ENCODE measurements around the gene RPS14.
"Not testable (repeated sequence)": the region's sequence is repeated elsewhere in the genome, so short reads cannot be mapped to it uniquely, and the experiment has no call there.

The RPS14 gene

GRCh38 chr5:150443242-150444075 is 6.1 kb downstream of the RPS14 start:
- no peak for DNase-seq

DNA sequence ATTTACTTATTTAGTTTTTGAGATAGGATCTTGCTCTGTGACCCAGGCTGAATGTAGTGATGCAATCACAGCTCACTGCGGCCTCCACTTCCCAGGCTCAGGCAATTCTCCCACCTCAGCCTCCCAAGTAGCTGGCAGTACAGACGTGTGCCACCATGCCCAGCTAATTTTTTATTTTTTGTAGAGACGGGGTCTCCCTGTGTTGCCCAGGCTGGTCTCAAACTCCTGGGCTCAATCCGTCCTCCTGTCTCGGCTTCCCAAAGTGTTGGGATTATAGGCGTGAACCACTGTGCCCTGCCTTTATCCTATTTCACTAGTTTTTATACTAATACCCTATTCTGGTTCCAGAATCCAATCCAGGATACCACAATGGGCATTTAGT is 6.8 kb downstream of the RPS14 start:
- DNase-seq, result no peak

GRCh38 chr5:150441813-150442698 is 7.5 kb downstream of the RPS14 start:
- DNase-seq, result no peak

DNA sequence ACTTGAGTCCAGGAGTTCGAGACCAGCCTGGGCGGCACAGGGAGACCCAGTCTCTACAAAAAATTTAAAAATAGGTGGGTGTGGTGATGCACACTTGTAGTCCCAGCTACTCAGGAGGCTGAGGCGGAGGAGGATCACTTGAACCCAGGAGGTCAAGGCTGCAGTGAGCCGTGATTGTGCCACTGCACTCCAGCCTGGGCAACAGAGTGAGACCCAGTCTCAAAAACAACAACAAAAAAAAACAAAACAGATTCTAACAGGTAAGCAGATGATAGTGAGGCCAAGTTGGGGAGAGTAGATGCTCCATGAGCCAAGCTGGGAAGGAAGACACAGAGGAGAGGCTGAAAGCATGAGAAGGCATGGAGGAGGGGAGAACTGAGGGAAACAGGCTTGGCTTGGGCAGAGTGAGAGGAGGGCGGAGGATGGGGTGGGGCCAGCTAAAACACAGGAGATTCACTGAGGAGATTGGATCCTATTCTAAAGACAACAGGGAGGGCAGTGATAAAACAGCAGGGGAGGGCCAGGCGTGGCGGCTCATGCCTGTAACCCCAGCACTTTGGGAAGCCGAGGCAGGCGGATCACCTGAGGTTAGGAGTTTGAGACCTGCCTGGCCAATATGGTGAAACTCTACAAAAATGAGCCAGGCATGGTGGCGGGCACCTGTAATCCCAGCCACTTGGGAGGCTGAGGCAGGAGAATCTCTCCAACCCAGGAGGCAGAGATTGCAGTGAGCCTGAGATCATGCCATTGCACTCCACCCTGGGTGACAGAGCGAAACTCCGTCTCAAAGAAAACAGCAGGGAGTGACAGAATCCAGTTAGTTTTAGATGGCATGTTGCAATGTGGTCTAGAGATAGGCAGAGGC is 8.4 kb downstream of the RPS14 start:
- DNase-seq, result no peak

- peak in 2 of 3 donors; percentile 33 to 54 for DNase-seq
These were observed 10.5 kb downstream of the RPS14 start for GRCh38 chr5:150438873-150439546.

GRCh38 chr5:150436141-150436680 is 13.3 kb downstream of the RPS14 start:
- peak; percentile 91 to 96 (median 95) for DNase-seq

DNA sequence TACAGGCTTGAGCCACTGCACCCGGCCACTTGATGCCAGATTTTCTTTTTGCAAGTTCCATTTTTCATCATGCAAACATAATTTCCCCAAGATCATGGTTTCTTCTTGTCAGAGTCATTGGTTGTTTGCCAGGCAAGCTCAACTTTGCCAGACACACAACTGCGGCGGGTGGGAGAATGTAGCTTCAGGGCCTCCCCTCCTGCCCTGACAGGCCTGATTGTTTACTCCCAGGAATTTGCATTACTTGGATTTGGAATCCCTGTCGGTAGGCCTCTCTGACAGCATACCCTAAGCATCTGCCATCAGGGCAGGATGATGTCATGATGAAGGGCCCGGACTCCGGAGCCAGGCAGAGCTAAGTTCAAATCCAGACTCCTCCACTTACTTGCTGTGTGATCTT is 15.1 kb downstream of the RPS14 start:
- DNase-seq, result no peak

DNA sequence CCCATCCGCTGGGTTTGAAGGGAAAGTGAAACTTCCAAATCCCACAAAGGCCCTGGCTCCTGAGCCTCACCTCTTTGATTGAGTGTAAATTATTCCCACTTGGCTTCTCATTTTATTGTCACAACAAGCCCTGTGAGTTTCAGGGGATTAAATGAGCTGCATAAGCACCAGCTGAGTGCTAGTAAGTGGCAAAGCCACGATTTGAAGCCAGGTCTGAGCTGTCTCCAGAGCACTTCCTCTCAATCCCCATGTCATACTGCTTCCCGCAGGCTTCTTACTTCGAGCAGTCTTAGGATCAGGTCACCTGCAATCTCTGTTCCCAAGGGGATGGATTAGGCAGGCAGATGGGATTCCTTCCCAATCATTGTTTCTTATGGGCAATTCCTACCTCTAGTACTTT is 18.0 kb downstream of the RPS14 start:
- no peak for DNase-seq

DNA sequence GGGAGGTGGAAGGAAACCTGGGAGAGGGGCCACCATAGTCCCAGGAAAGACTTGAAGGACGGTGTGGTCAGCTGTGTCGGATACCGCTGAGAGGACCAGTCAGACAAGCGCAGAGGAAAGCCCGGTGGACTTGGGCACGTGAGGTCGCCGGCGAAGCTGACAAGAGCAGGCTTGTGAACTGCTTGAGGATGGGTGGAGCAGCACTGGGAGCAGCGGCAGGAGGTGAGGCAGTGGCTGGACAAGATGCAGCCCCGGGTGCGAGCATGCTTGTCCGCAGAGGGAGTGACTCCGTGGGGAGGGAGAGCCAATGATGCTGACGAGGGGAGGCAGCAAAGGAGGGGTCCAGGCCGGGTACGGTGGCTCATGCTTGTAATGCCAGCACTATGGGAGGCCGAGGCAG is 18.5 kb downstream of the RPS14 start:
- DNase-seq, result no peak

DNA sequence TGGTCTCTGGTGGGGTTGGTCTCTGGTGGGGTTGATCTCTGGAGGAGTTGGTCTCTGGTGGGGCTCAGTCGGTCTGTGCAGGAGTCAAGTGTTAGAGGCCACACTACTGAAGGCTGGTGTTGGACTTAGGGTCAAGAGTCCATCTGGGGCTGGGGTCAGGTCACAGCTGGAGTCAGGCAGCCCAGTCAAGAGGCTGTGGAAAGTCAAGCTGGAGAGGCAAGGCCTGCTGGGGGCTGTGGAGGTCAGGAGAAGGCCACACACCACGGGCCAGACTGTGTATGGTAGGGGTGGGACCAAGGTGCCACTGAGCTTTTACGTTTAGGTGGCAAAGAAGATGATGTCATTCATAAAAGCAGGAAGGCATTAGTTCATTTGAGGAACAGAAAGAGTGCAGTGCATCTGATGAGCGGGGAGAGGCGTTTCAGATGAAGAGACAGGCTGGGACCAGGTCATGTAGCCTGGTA is 20.1 kb downstream of the RPS14 start:
- peak in 2 of 3 donors; percentile 32 for DNase-seq

DNA sequence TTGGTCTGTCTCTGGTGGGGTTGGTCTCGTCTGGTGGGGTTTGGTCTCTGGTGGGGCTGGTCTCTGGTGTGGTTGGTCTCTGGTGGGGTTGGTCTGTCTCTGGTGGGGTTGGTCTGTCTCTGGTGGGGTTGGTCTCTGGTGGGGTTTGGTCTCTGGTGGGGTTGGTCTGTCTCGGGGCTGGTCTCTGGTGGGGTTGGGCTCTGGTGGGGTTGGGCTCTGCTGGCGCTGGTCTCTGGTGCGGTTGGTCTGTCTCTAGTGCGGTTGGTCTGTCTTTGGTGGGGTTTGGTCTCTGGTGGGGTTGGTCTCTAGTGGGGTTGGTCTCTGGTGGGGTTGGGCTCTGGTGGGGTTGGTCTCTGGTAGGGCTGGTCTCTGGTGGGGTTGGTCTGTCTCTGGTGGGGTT is 20.6 kb downstream of the RPS14 start:
- DNase-seq, result no peak

- DNase-seq, result no peak
These were observed 21.2 kb downstream of the RPS14 start for GRCh38 chr5:150428106-150428876.

DNA sequence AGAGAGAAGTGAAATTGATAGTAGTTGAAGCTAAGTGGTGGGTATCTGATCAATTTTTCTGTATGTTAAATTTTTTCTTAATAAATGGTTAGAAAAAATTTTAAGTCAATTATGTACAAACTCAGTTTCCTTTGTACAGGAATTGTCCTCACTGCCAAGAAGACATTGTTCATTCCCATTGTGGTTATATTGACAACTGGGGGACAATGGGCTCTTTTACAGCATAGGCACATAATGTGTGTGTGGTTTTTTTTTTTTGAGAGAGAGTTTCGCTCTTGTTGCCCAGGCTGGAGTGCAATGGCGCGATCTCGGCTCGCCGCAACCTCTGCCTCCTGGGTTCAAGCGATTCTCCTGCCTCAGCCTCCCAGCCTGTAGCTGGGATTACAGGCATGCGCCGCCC is 23.4 kb downstream of the RPS14 start:
- DNase-seq, result not testable (repeated sequence)

GRCh38 chr5:150422758-150423157 is 26.8 kb downstream of the RPS14 start:
- no peak for DNase-seq

DNA sequence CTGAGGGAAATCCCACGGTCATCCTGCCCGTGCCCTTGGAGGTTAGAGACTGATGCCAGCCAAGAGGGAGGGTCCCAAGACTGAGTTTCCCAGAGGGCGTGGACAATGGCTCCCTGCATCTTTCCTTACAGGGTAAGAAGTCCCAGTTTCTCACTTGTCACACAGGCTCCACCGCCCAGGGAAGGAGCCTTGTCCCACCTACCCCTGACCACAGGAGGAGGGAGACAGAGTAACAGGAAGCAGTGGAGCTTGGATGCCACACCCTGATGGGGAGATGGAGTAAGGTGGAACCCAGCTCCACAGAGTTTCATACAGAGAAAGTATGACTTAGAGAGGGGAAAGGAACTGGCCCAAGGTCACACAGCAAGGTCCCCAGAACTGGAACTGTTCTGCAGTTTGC is 27.5 kb downstream of the RPS14 start:
- DNase-seq, result no peak

- peak; percentile 22 to 41 (median 31) for DNase-seq
These were observed 29.8 kb downstream of the RPS14 start for GRCh38 chr5:150419630-150420270.

- not testable (repeated sequence) for DNase-seq
These were observed 35.4 kb downstream of the RPS14 start for GRCh38 chr5:150413902-150414790.

DNA sequence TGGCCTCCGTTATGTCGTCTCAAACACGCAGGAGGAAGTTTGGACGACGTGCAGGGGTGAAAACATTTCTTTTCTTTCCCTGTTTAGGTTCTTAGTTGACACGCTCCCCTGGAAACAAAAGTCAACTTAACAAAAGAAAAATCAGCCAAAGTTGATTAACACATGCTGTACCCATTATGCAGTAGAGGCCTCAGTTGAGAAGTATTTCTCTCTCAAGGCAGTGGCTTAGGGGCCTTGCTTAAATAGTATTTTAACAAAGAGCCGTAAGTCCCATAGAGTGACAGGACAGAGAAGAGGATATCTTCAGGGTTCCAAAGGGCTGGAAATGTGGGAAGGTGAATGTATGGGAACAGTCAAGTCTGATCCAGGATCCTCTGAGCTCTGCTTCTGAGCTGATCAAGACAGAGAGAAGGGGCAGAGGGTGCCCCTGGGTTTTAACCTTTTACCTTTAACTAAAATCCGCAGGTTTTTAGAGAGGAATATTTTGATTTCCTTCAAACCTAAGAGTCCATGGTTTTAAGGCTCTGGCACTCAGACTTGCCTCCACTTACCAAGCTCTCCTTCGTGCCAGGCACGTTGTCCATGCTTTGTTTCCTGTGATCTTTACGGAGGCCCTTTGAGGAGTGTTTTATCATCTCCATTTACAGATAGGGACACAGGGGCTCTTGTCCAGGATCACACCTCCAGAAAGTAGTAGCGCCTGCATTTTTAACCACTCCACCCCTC is 36.2 kb downstream of the RPS14 start:
- DNase-seq, result peak in 1 of 3 donors; percentile 75
